Activated CD4-positive, alpha-beta T cell treated with anti-CD3 and anti-CD28 coated beads for 36 hours (primary cell): ENCODE measurements around the gene FASLG. TPM values are rescaled to one million over a fixed set of nuclear protein-coding genes. Genes with fewer than 3 reads are reported as not detected.

Experiments
- ATAC-seq: fragments of 200-7000 bp; cut with Tn5 transposase; one replicate; pipeline ENCODE4 v1.10.0; 2021; ENCODE audit warnings: mild to moderate bottlenecking, moderate library complexity
- CTCF ChIA-PET: fragments of 350-600 bp; sonication (Branson Sonifier 250); formaldehyde crosslinking; loops from one replicate; lab custom pipeline; 2021; ENCODE audit warnings: antibody characterized with exemption; lab: Charles Lee
- POLR2A ChIA-PET: fragments of 350-600 bp; sonication (Branson Sonifier 250); formaldehyde crosslinking; loops from one replicate; lab custom pipeline; 2021; ENCODE audit warnings: antibody characterized with exemption, inconsistent platforms; lab: Charles Lee
- DNase-seq: peaks from one replicate; pipeline ENCODE4 v3.0.0-alpha.2; 2020
- H3K27ac Mint-ChIP-seq: one replicate; pipeline ENCODE4 v1.8.0; 2021; ENCODE audit warnings: mixed read lengths
- H3K27me3 Mint-ChIP-seq: one replicate; pipeline ENCODE4 v1.8.0; 2021; ENCODE audit warnings: mixed read lengths
- H3K36me3 Mint-ChIP-seq: one replicate; pipeline ENCODE4 v1.8.0; 2021; ENCODE audit warnings: low read depth, mixed read lengths
- H3K4me1 Mint-ChIP-seq: one replicate; pipeline ENCODE4 v1.8.0; 2021; ENCODE audit warnings: mixed read lengths
- H3K4me3 Mint-ChIP-seq: one replicate; pipeline ENCODE4 v1.8.0; 2021; ENCODE audit warnings: mild to moderate bottlenecking, moderate library complexity, mixed read lengths
- H3K9me3 Mint-ChIP-seq: one replicate; pipeline ENCODE4 v1.8.0; 2021; ENCODE audit warnings: low read depth, mixed read lengths
- intact Hi-C, 2 experiments: fragments of 100-400 bp; cut with DNase I in 1 of 2; cut with micrococcal nuclease in 1 of 2; formaldehyde crosslinking; loops; one replicate each; pipeline versions ENCODE4 v1.14.2 to v1.15.1; 2022 to 2024; cut with DNase I, micrococcal nuclease
- total RNA-seq, 2 experiments: library from RNA; stranded (reverse); gene quantifications; one replicate each; pipeline ENCODE4 v1.2.3, GENCODE V29; 2021

FASLG gene
- total RNA-seq, 2 experiments from 2014 or later: 3.6 to 4.0 TPM

DNA sequence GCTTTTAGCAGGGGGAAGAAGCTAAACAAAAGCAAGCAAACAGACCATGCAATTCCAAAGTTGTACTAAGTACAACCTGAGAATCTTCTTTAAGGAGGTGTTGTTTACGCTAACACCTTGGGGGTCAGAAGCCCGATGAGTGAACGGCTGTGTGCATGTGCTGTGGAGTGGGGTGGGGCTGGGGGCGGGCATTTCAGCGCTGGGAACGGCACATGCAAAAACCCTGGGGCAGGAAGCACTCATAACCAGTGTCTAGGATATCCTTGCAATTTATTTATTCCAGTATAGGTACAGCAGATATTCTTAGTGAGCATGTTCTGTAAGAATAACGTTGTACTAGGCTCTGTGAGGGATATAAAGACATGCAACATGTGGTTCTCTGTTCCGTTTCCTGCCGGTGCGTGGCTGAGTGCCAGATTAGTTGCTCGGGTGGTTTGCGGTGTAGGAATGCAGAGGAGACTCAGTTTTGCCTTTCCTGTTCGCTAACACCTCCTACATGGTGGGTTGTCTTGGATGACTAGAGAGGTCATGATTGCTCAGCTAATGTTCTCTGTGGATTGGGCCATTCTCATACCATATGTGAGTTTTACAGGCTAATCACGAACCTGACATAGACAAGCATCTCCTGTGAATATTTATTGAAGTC, 3.7 kb downstream of the FASLG start:
- peaks cover 7% of the 10 kb centered on the region for H3K9me3 Mint-ChIP-seq
- POLR2A ChIA-PET: interaction anchor here (0.6 kb wide), 1 partner anchor 41 kb away, joined by 3 read pairs; no protein-coding TSS in a partner anchor
- intact Hi-C loops: loop anchor here (1.0 to 10.0 kb wide), 11 partner anchors 8 to 304 kb away; partner anchors contain the start of gene SUCO (in 2 of the 2)
- peaks cover 17% of the 10 kb centered on the region for H3K27me3 Mint-ChIP-seq
- H3K36me3 Mint-ChIP-seq: peaks cover 56% of the 10 kb centered on the region
- peak overlapping the region; percentile 78 for H3K4me3 Mint-ChIP-seq
- ATAC-seq (peak; percentile 82), DNase-seq (peak; percentile 95)
- H3K4me1 Mint-ChIP-seq: peaks cover 74% of the 10 kb centered on the region
- CTCF ChIA-PET: interaction anchor here (0.8 to 1.4 kb wide), 2 partner anchors 51 to 55 kb away, joined by 3 read pairs; no protein-coding TSS in a partner anchor
- H3K27ac Mint-ChIP-seq: peak overlapping the region; percentile 57

DNA sequence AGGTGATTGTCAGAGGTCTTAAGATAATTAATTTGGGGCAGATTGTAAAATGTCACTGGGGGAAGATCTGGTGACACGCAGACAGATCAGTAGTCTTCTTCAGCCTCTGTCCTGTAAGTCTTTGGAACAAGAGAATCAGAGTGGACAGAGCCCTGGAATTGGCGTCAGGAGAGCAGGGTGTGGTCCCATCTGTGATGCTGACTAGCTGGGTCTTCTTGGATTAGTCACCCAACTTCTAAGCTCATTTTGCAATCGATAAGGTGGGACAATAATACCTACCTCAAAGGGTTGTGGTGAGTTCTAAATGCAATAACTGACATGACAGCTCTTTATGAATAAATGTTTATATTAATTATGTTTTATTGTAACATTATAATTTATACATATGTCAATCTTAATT, 4.8 kb downstream of the FASLG start:
- DNase-seq: no peak
- Mint-ChIP-seq H3K4me3 (peak overlapping the region; percentile 78), H3K36me3 (peaks cover 63% of the 10 kb centered on the region), H3K27ac (peak overlapping the region; percentile 57), H3K4me1 (peaks cover 75% of the 10 kb centered on the region), H3K27me3 (peaks cover 20% of the 10 kb centered on the region), H3K9me3 (peaks cover 7% of the 10 kb centered on the region)
- intact Hi-C loops: loop anchor here (2.0 to 10.0 kb wide), 6 partner anchors 35 to 305 kb away; partner anchors contain the start of gene SUCO (in 2 of the 2)
- ChIA-PET POLR2A (no interaction called here), CTCF (interaction anchor here (0.9 to 1.4 kb wide), 6 partner anchors 14 to 61 kb away, joined by 3 read pairs; no protein-coding TSS in a partner anchor)
- no peak for ATAC-seq

DNA sequence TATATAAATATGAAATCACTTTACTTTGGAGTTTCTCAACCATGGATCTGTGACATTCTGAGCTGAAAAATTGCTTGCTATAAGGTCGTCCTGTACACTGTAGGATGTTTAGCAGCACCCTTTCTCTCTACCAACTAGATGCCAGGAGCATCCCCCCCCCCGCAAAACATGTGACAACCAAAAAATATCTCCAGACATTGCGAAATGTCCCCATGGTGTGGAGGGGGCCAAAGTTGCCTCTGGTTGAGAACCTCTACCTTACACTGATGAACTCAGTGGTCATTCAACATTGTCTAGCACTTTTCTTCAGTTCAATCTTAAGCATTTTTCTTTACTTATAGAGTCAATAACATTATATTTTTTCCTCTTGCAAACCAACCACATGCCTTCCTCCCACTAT, 9.2 kb downstream of the FASLG start:
- no peak overlapping the region for H3K27ac Mint-ChIP-seq
- POLR2A ChIA-PET: no interaction called here

DNA sequence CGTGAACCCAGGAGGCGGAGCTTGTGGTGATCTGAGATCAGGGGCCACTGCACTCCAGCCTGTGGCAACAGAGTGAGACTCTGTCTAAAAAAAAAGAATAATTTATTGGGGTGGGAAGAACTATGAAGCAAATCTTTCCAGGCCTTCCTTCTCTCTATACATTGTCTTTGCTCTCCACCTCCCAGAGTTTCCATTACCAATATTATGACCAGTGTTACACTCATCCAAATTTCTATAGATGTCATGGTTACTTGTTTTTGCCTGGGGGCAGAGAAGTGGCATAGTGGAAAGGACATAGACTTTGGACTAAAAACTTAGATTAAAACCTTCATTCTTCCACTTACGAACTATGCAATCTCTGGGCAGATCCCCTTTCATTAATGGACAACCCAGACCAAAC, 10.1 kb downstream of the FASLG start:
- intact Hi-C loops: loop anchor here (10.0 kb wide), 2 partner anchors 134 to 226 kb away; partner anchors contain the start of gene SUCO (in 1 of the 2)
- Mint-ChIP-seq H3K36me3 (peaks cover 43% of the 10 kb centered on the region), H3K4me3 (no peak overlapping the region), H3K27ac (peak overlapping the region; percentile 40), H3K4me1 (peaks cover 64% of the 10 kb centered on the region), H3K27me3 (peaks cover 16% of the 10 kb centered on the region), H3K9me3 (peaks cover 3% of the 10 kb centered on the region)
- ChIA-PET CTCF (no interaction called here), POLR2A (no interaction called here)
- DNase-seq: no peak
- no peak for ATAC-seq

More for the DNA sequence above, 9.2 kb downstream of the FASLG start:
- DNase-seq: no peak
- ATAC-seq: no peak
- H3K4me3 Mint-ChIP-seq: no peak overlapping the region
- CTCF ChIA-PET: no interaction called here
- H3K4me1 Mint-ChIP-seq: peaks cover 69% of the 10 kb centered on the region
- H3K27me3 Mint-ChIP-seq: peaks cover 16% of the 10 kb centered on the region
- intact Hi-C loops: loop anchor here (10.0 kb wide), 2 partner anchors 133 to 227 kb away; partner anchors contain the start of gene SUCO (in 1 of the 2)
- H3K9me3 Mint-ChIP-seq: peaks cover 7% of the 10 kb centered on the region
- H3K36me3 Mint-ChIP-seq: peaks cover 50% of the 10 kb centered on the region

DNA sequence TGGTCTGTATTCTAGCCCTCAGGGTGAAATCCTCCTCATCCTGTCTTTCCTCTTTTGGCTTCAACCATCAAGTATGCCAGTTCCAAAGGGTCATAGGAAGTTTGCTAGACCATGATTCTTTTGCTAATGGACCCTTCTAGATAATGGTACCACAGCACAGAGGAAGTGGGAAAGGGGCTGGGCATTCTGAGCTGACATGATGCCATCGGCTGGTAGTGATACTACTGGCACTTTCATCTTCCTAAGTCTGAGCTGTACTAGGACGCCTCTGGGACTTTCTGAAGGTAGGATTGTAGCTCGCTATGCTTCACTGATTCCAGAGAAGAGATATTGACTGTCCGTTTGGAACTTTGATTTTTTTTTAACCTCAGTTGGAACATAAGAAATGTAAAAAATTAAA, 11.4 kb downstream of the FASLG start:
- peaks cover 16% of the 10 kb centered on the region for H3K27me3 Mint-ChIP-seq
- no peaks in the 10 kb centered on the region for H3K9me3 Mint-ChIP-seq
- H3K4me1 Mint-ChIP-seq: peaks cover 70% of the 10 kb centered on the region
- H3K27ac Mint-ChIP-seq: peak overlapping the region; percentile 62
- ATAC-seq (peak; percentile 75), DNase-seq (peak; percentile 52)
- intact Hi-C loops: loop anchor here (1.0 to 2.0 kb wide), 6 partner anchors 8 to 38 kb away; no protein-coding TSS in a partner anchor
- peak overlapping the region; percentile 39 for H3K4me3 Mint-ChIP-seq
- ChIA-PET CTCF (interaction anchor here (0.7 to 1.8 kb wide), 10 partner anchors 9 to 72 kb away, joined by 3 to 9 read pairs (median 4); partner anchors contain the start of gene FASLG), POLR2A (interaction anchor here (0.6 to 1.4 kb wide), 7 partner anchors 10 to 288 kb away, joined by 3 to 25 read pairs (median 5); partner anchors contain the start of gene FASLG)
- peaks cover 31% of the 10 kb centered on the region for H3K36me3 Mint-ChIP-seq

DNA sequence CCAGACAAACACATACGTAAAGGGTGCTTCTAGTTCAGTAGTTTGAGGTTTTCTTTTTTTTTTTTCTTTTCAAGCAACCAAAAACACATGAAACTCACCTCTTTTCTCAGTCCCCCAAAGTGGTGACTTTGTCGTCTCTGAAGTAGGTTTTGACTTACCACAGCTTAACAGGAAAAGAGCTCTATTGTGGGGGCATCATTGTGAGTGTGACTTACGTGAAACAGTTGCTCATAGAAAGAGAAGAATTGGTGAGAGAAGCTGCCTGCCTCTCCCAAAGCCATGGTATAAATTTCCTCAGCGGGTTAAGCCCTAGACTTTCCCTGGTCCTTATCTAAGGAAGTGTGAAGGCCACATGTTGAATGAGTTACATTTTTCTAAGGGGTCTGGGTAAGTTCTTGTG, 11.9 kb downstream of the FASLG start:
- H3K27ac Mint-ChIP-seq: peak overlapping the region; percentile 58
- peaks cover 16% of the 10 kb centered on the region for H3K27me3 Mint-ChIP-seq
- H3K4me3 Mint-ChIP-seq: no peak overlapping the region
- POLR2A ChIA-PET: interaction anchor here (0.6 to 1.4 kb wide), 9 partner anchors 10 to 451 kb away, joined by 3 to 25 read pairs (median 5); partner anchors contain the start of gene FASLG
- DNase-seq: peak; percentile 46
- peak; percentile 76 for ATAC-seq
- H3K4me1 Mint-ChIP-seq: peaks cover 70% of the 10 kb centered on the region
- H3K9me3 Mint-ChIP-seq: no peaks in the 10 kb centered on the region
- intact Hi-C loops: loop anchor here (1.0 to 2.0 kb wide), 6 partner anchors 8 to 38 kb away; no protein-coding TSS in a partner anchor
- CTCF ChIA-PET: interaction anchor here (0.7 to 1.8 kb wide), 10 partner anchors 9 to 71 kb away, joined by 3 to 9 read pairs (median 4); partner anchors contain the start of gene FASLG
- H3K36me3 Mint-ChIP-seq: peaks cover 26% of the 10 kb centered on the region

DNA sequence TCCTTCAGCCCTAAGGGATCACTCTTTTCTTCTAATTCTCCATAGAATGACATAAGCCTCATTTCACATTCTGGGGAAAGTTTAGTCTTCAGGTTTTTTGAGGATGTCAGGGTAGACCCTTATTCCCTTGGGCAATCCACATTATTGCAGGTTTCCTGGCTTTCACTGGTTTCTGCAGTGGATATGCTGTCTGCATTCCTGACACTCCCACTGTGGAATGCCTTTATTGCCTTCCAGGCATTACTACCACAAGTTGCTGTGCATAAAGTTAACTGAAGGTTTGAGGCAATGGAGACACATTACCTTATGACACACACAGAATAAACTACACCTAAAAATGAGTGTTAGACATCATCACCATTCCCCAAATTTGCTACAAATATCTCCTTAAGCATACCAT, 12.7 kb downstream of the FASLG start:
- ATAC-seq (no peak), DNase-seq (no peak)
- H3K27ac Mint-ChIP-seq: no peak overlapping the region
- ChIA-PET CTCF (interaction anchor here (0.6 to 1.8 kb wide), 2 partner anchors 37 to 45 kb away, joined by 4 to 5 read pairs; no protein-coding TSS in a partner anchor), POLR2A (no interaction called here)
- H3K36me3 Mint-ChIP-seq: peaks cover 19% of the 10 kb centered on the region
- H3K4me3 Mint-ChIP-seq: no peak overlapping the region
- H3K9me3 Mint-ChIP-seq: no peaks in the 10 kb centered on the region
- intact Hi-C loops: loop anchor here (2.0 kb wide), 3 partner anchors 27 to 37 kb away; no protein-coding TSS in a partner anchor
- H3K27me3 Mint-ChIP-seq: peaks cover 11% of the 10 kb centered on the region
- H3K4me1 Mint-ChIP-seq: peaks cover 71% of the 10 kb centered on the region

DNA sequence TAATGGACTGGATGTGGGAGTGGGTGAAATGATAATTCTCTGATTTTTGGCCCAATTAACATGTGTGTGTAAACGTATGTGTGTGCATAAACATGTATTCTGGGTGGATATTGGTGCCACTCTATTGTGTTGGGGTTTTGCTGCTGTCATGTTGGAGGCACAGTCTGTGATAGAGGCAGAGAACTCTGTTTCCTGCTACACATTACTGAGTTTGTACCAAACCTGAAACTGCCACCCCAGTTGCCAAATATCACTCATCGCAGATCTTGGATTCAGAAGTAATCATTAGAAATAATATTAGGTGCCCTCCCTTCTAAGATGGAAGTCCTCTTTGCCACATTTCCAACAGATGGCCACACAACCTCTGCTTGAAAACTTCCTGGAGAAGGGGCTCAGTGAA, 13.8 kb downstream of the FASLG start:
- POLR2A ChIA-PET: no interaction called here
- Mint-ChIP-seq H3K4me1 (peaks cover 76% of the 10 kb centered on the region), H3K4me3 (no peak overlapping the region), H3K27ac (no peak overlapping the region), H3K9me3 (no peaks in the 10 kb centered on the region), H3K36me3 (peaks cover 10% of the 10 kb centered on the region), H3K27me3 (peaks cover 5% of the 10 kb centered on the region)
- DNase-seq: no peak
- ATAC-seq: no peak
- intact Hi-C loops: no loop called here
- CTCF ChIA-PET: no interaction called here

DNA sequence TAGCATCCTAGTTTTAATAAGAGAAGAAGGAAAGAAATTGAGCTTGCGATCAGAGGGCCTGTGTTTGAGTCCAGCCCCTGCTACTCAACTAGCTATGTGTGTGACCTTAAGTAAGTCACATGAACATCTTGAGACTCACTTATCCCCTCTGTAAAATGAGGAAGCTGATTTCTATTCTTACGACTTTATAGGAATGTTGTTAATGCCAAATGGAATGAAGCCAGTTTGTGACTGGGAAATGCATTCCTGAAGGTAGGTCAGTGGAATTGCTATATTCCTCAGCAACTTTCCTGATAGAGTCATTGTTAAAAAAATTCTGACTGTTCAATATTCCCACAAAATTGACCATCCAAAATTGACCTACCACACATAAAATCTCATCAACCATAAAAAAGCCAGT, 14.9 kb downstream of the FASLG start:
- no peak overlapping the region for H3K27ac Mint-ChIP-seq
- DNase-seq (no peak), ATAC-seq (no peak)
- ChIA-PET POLR2A (no interaction called here), CTCF (interaction anchor here (2.1 kb wide), 1 partner anchor 63 kb away, joined by 7 read pairs; no protein-coding TSS in a partner anchor)
- H3K4me1 Mint-ChIP-seq: peaks cover 75% of the 10 kb centered on the region
- H3K9me3 Mint-ChIP-seq: no peaks in the 10 kb centered on the region
- H3K36me3 Mint-ChIP-seq: peaks cover 3% of the 10 kb centered on the region
- H3K27me3 Mint-ChIP-seq: peaks cover 2% of the 10 kb centered on the region
- H3K4me3 Mint-ChIP-seq: no peak overlapping the region
- intact Hi-C loops: loop anchor here (2.0 kb wide), 1 partner anchor 15 kb away; the partner anchor contains the start of gene FASLG (in 2 of the 2)

DNA sequence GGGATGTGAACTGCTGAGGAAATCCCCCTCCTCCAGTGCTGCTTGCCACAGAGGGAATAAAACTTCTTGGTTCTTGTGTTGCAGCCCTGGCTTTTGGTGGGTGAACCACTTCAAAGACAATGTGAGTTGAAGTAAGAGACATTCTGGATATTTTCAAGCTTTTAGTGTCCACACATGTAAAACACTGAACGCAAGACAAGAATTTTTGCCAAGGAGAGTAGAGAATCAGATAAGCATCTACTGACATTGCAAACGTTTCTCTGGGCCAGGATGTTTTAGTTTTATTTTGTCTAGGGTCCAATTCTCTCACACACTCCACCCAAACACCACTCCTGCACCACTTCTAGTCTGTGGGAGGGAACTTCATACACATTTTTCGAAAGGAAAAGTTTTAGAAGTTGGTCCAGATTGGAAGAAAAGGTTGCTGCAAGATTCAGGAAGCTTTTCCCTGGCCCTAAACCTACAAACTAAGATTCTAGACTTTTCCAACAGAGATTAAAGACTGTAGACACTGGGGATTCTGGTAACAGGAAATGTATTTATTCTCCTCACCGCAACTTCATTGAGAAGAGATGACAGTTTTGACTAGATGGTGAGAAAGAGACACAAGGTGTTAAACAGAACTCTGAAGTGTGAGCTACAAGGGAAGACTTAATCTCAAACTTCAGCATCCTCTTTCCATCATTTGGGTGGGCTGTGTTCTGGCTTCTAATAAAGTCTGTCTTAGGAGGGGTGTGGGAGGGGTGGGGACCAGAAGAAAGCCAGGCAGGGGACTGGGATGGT, 16.1 kb downstream of the FASLG start:
- DNase-seq (no peak), ATAC-seq (peak; percentile 60)
- intact Hi-C loops: loop anchor here (1.0 to 2.0 kb wide), 4 partner anchors 16 to 36 kb away; partner anchors contain the start of gene FASLG (in 2 of the 2)
- ChIA-PET POLR2A (interaction anchor here (0.8 to 1.7 kb wide), 3 partner anchors 14 to 50 kb away, joined by 3 to 5 read pairs (median 3); no protein-coding TSS in a partner anchor), CTCF (interaction anchor here (0.5 to 2.1 kb wide), 8 partner anchors 11 to 176 kb away, joined by 3 to 9 read pairs (median 4); no protein-coding TSS in a partner anchor)
- Mint-ChIP-seq H3K27ac (peak overlapping the region; percentile 52), H3K27me3 (peaks cover 2% of the 10 kb centered on the region), H3K9me3 (no peaks in the 10 kb centered on the region), H3K4me3 (peak overlapping the region; percentile 6), H3K36me3 (peaks cover 2% of the 10 kb centered on the region), H3K4me1 (peaks cover 72% of the 10 kb centered on the region)
